ENCODE results near the gene ECSCR. TPM values are rescaled to one million over a fixed set of nuclear protein-coding genes. Genes with fewer than 3 reads are reported as not detected.

Gene ECSCR
- polyA plus RNA-seq, 1 donor from 2014 or later, result not detected

GRCh38 chr5:139413963-139414362, 48.6 kb downstream of the ECSCR start:
- Histone ChIP-seq H3K27ac (ENCODE audit: low read length) (no peak overlapping the region), H3K9me2 (ENCODE audit: insufficient read depth, low read length) (no peaks in the 10 kb centered on the region), H2AFZ (ENCODE audit: low read depth, low read length) (no peak overlapping the region), H3F3A (ENCODE audit: insufficient read depth, low read length, poor library complexity, severe bottlenecking) (no peaks in the 10 kb centered on the region), H3K4me3 (ENCODE audit: low read length) (no peak overlapping the region), H3K36me3 (ENCODE audit: insufficient read depth, low read length) (peaks cover 4% of the 10 kb centered on the region), H4K20me1 (ENCODE audit: insufficient read depth) (no peaks in the 10 kb centered on the region), H3K9me3 (ENCODE audit: low read length) (no peaks in the 10 kb centered on the region), H3K4me2 (ENCODE audit: low read length) (no peak overlapping the region), H3K27me3 (ENCODE audit: insufficient read depth, low read depth, low read length) (no peaks in the 10 kb centered on the region), H3K9ac (ENCODE audit: low read length) (no peak overlapping the region), H3K79me2 (replicated peaks; ENCODE audit: insufficient read depth, low read length) (no peaks in the 10 kb centered on the region)
- TF ChIP-seq EP300 (conservative IDR thresholded peaks at IDR 0.05; ENCODE audit: poor library complexity, severe bottlenecking) (no peak), EZH2 (IDR thresholded peaks at IDR 0.05; ENCODE audit: borderline replicate concordance, insufficient read depth, low read length, poor library complexity, severe bottlenecking) (no peak), SMC3 (conservative IDR thresholded peaks at IDR 0.05; ENCODE audit: poor library complexity) (no peak), POLR2AphosphoS5 (IDR thresholded peaks at IDR 0.05) (no peak), CTCF (IDR thresholded peaks at IDR 0.05; ENCODE audit: poor library complexity, severe bottlenecking) (no peak), MXI1 (conservative IDR thresholded peaks at IDR 0.05; ENCODE audit: poor library complexity, severe bottlenecking) (no peak), TAF1 (IDR thresholded peaks at IDR 0.05; ENCODE audit: low read depth) (no peak), RAD21 (conservative IDR thresholded peaks at IDR 0.05) (no peak)
- TF ChIP-seq, protein P1, sequence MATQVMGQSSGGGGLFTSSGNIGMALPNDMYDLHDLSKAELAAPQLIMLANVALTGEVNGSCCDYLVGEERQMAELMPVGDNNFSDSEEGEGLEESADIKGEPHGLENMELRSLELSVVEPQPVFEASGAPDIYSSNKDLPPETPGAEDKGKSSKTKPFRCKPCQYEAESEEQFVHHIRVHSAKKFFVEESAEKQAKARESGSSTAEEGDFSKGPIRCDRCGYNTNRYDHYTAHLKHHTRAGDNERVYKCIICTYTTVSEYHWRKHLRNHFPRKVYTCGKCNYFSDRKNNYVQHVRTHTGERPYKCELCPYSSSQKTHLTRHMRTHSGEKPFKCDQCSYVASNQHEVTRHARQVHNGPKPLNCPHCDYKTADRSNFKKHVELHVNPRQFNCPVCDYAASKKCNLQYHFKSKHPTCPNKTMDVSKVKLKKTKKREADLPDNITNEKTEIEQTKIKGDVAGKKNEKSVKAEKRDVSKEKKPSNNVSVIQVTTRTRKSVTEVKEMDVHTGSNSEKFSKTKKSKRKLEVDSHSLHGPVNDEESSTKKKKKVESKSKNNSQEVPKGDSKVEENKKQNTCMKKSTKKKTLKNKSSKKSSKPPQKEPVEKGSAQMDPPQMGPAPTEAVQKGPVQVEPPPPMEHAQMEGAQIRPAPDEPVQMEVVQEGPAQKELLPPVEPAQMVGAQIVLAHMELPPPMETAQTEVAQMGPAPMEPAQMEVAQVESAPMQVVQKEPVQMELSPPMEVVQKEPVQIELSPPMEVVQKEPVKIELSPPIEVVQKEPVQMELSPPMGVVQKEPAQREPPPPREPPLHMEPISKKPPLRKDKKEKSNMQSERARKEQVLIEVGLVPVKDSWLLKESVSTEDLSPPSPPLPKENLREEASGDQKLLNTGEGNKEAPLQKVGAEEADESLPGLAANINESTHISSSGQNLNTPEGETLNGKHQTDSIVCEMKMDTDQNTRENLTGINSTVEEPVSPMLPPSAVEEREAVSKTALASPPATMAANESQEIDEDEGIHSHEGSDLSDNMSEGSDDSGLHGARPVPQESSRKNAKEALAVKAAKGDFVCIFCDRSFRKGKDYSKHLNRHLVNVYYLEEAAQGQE (IDR thresholded peaks at IDR 0.05; ENCODE audit: borderline replicate concordance), result no peak

DNA sequence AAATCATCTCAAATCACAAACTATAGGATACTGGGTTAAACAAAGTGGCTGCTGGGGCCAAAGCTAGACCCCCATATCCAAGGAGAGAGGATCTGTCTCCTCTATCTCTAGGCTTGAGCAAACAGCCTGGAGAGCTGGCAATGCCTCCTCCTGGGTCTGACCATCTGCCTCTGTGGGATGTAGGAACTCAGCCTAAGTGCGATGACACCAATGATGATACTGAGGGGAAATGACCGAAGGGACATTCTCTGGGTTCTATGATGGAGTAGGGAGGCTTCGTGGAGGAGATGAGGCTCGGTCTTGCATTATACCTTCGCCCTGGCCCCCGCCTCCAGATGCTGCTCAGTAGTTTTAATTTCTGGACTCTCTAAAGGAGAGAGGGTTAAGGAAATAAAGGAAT, 49.4 kb downstream of the ECSCR start:
- Histone ChIP-seq H3K9me3 (ENCODE audit: low read length) (no peaks in the 10 kb centered on the region), H3K36me3 (ENCODE audit: insufficient read depth, low read length) (peaks cover 4% of the 10 kb centered on the region), H3K4me3 (ENCODE audit: low read length) (no peak overlapping the region), H3K9me2 (ENCODE audit: insufficient read depth, low read length) (no peaks in the 10 kb centered on the region), H3K79me2 (replicated peaks; ENCODE audit: insufficient read depth, low read length) (no peaks in the 10 kb centered on the region), H3K27me3 (ENCODE audit: insufficient read depth, low read depth, low read length) (no peaks in the 10 kb centered on the region), H3K9ac (ENCODE audit: low read length) (no peak overlapping the region), H3K4me2 (ENCODE audit: low read length) (no peak overlapping the region), H2AFZ (ENCODE audit: low read depth, low read length) (no peak overlapping the region), H3K27ac (ENCODE audit: low read length) (no peak overlapping the region), H3F3A (ENCODE audit: insufficient read depth, low read length, poor library complexity, severe bottlenecking) (no peaks in the 10 kb centered on the region), H4K20me1 (ENCODE audit: insufficient read depth) (no peaks in the 10 kb centered on the region)
- TF ChIP-seq SMC3 (conservative IDR thresholded peaks at IDR 0.05; ENCODE audit: poor library complexity) (no peak), CTCF (IDR thresholded peaks at IDR 0.05; ENCODE audit: poor library complexity, severe bottlenecking) (no peak), EP300 (conservative IDR thresholded peaks at IDR 0.05; ENCODE audit: poor library complexity, severe bottlenecking) (no peak), RAD21 (conservative IDR thresholded peaks at IDR 0.05) (no peak), TAF1 (IDR thresholded peaks at IDR 0.05; ENCODE audit: low read depth) (no peak), EZH2 (IDR thresholded peaks at IDR 0.05; ENCODE audit: borderline replicate concordance, insufficient read depth, low read length, poor library complexity, severe bottlenecking) (no peak), MXI1 (conservative IDR thresholded peaks at IDR 0.05; ENCODE audit: poor library complexity, severe bottlenecking) (no peak), POLR2AphosphoS5 (IDR thresholded peaks at IDR 0.05) (no peak)
- TF ChIP-seq, protein P1 (IDR thresholded peaks at IDR 0.05; ENCODE audit: borderline replicate concordance), result no peak

Data from neural cell (in vitro differentiated cells).